Esophagus squamous epithelium (tissue), 5 donors: ENCODE results near the gene GLI2. TPM values are rescaled to one million over a fixed set of nuclear protein-coding genes. Genes with fewer than 3 reads are reported as not detected.
A peak's percentile ranks its signal among the peaks of the same experiment; 100 is the strongest.

ENCODE experiments used
- DNase-seq: peaks from one replicate; lab custom pipeline; 2025; lab: John Stamatoyannopoulos, UW
- H3K27ac ChIP-seq, 4 donors: fragments of 200-600 bp; sonication (generic); one replicate each; pipeline ENCODE4 v1.5.1; 2016 to 2019; ENCODE audit warnings: mild to moderate bottlenecking in 1 of 4
- H3K27me3 ChIP-seq, 4 donors: fragments of 200-600 bp; sonication (generic); 1 replicate in 3 of 4; 2 replicates in 1 of 4; pipeline versions ENCODE4 v1.5.1 to v1.6.0; 2017 to 2021; ENCODE audit warnings: antibody characterized with exemption in 1 of 4
- H3K36me3 ChIP-seq, 3 donors: fragments of 200-600 bp; sonication (generic); one replicate each; pipeline ENCODE4 v1.5.1; 2016 to 2019
- H3K4me1 ChIP-seq, 3 donors: fragments of 200-600 bp; sonication (generic); one replicate each; pipeline ENCODE4 v1.5.1; 2017 to 2019
- H3K4me3 ChIP-seq, 4 donors: fragments of 200-600 bp; sonication (generic); 1 replicate in 3 of 4; 2 replicates in 1 of 4; pipeline ENCODE4 v1.5.1; 2016 to 2019; ENCODE audit warnings: mild to moderate bottlenecking in 2 of 4, moderate library complexity in 1 of 4
- H3K9me3 ChIP-seq, 3 donors: fragments of 200-600 bp; sonication (generic); one replicate each; pipeline ENCODE4 v1.5.1; 2016 to 2019
- CTCF ChIP-seq, 6 experiments: fragments of 450-650 bp in 4 of 6; fragments of 200-600 bp in 2 of 6; sonication (generic) in 2 of 6; IDR thresholded peaks; one replicate each; pipeline ENCODE4 v1.5.1; 2016 to 2019; ENCODE audit warnings: antibody characterized with exemption in 6 of 6, mild to moderate bottlenecking in 4 of 6, moderate library complexity in 4 of 6
- POLR2A ChIP-seq, 4 donors: fragments of 450-650 bp; IDR thresholded peaks; one replicate each; pipeline ENCODE4 v1.6.1; 2017; ENCODE audit warnings: antibody characterized with exemption in 4 of 4, mild to moderate bottlenecking in 4 of 4, moderate library complexity in 3 of 4
- WGBS, 2 donors: methylation state at CpG; one replicate each; pipeline ENCODE4 v1.1.5; 2018; 5-methylcytosine and 5-hydroxymethylcytosine counted together
- intact Hi-C: fragments of 100-400 bp; cut with DNase I; formaldehyde crosslinking; loops from one replicate; pipeline ENCODE4 v1.15.0; 2022
- total RNA-seq, 4 donors: library from RNA; depleted of rRNA; stranded (reverse); fragments of >200 nt; gene quantifications; one replicate each; pipeline ENCODE4 v1.1.0, GENCODE V29; 2016
- donor health status: DM: yes; HTN: yes; CAD: no.

The GLI2 gene
- 1 to 10 TPM; 1.1 to 2.7 (median 1.9) TPM for total RNA-seq

- WGBS, 2 donors, result 4% methylated on average over 5 of the region's 59 CpGs; no CpG with 5 or more reads in 1 of the 2 donors
- intact Hi-C loops, result no loop called here
- no peaks in the 10 kb centered on the region for H3K36me3 ChIP-seq
- DNase-seq, result no peak
- peaks cover 20 to 59% (median 25%) of the 10 kb centered on the region in 3 donors for H3K4me1 ChIP-seq
- peak within 1 kb of the TSS; percentile 68 to 82 (median 81) for H3K27ac ChIP-seq
- H3K4me3 ChIP-seq, result peak within 1 kb of the TSS; percentile 35 to 77 (median 52)
- TF ChIP-seq CTCF (IDR thresholded peaks at IDR 0.05), result peak; percentile 44 to 74 (median 62)
- no peak for TF ChIP-seq POLR2A (IDR thresholded peaks at IDR 0.05)
- peaks cover 0 to 96% (median 7%) of the 10 kb centered on the region in 4 donors for H3K27me3 ChIP-seq
- H3K9me3 ChIP-seq, result no peaks in the 10 kb centered on the region
These were observed at the start of gene GLI2 for GRCh38 chr2:120735746-120736170. Gene GLI2, plus strand, starts transcription at chr2:120735868. Its CDS starts 61,453 bp downstream, at chr2:120797321.

GRCh38 chr2:120685974-120686297 is 49.7 kb upstream of the GLI2 start:
- intact Hi-C loops, result no loop called here
- H3K4me1 ChIP-seq, result no peaks in the 10 kb centered on the region
- no peak overlapping the region for H3K27ac ChIP-seq
- peaks cover 0 to 67% (median 0%) of the 10 kb centered on the region in 4 donors for H3K27me3 ChIP-seq
- no peak for DNase-seq
- no peak overlapping the region for H3K4me3 ChIP-seq
- H3K9me3 ChIP-seq, result no peaks in the 10 kb centered on the region
- no peaks in the 10 kb centered on the region for H3K36me3 ChIP-seq
- TF ChIP-seq CTCF (IDR thresholded peaks at IDR 0.05) (no peak), POLR2A (IDR thresholded peaks at IDR 0.05) (no peak)
- WGBS, 2 donors, result 92 to 96% methylated on average over 4 to 6 of the region's 12 CpGs

GRCh38 chr2:120686511-120687168 is 49.0 kb upstream of the GLI2 start:
- H3K36me3 ChIP-seq, result no peaks in the 10 kb centered on the region
- no peak overlapping the region for H3K4me3 ChIP-seq
- no peak for DNase-seq
- TF ChIP-seq POLR2A (IDR thresholded peaks at IDR 0.05) (no peak), CTCF (IDR thresholded peaks at IDR 0.05) (peak in 2 of 6 experiments; percentile 8 to 25)
- peaks cover 0 to 67% (median 0%) of the 10 kb centered on the region in 4 donors for H3K27me3 ChIP-seq
- no peaks in the 10 kb centered on the region for H3K9me3 ChIP-seq
- intact Hi-C loops, result no loop called here
- H3K4me1 ChIP-seq, result no peaks in the 10 kb centered on the region
- WGBS, 2 donors, result 86 to 87% methylated on average over 14 to 15 of the region's 16 CpGs
- no peak overlapping the region for H3K27ac ChIP-seq

GRCh38 chr2:120687210-120687609 is 48.5 kb upstream of the GLI2 start:
- Histone ChIP-seq H3K27me3 (peaks cover 0 to 67% (median 0%) of the 10 kb centered on the region in 4 donors), H3K36me3 (no peaks in the 10 kb centered on the region), H3K4me3 (no peak overlapping the region), H3K27ac (no peak overlapping the region), H3K9me3 (no peaks in the 10 kb centered on the region), H3K4me1 (no peaks in the 10 kb centered on the region)
- no peak for TF ChIP-seq POLR2A (IDR thresholded peaks at IDR 0.05)
- TF ChIP-seq CTCF (IDR thresholded peaks at IDR 0.05), result no peak
- no peak for DNase-seq
- intact Hi-C loops, result no loop called here
- WGBS, 2 donors, result 63 to 83% methylated on average over 2 of the region's 2 CpGs

GRCh38 chr2:120690521-120690920 is 45.1 kb upstream of the GLI2 start:
- Histone ChIP-seq H3K27me3 (peaks cover 0 to 80% (median 0%) of the 10 kb centered on the region in 4 donors), H3K4me3 (no peak overlapping the region), H3K36me3 (no peaks in the 10 kb centered on the region), H3K4me1 (peaks cover 0 to 4% (median 3%) of the 10 kb centered on the region in 3 donors), H3K27ac (no peak overlapping the region), H3K9me3 (no peaks in the 10 kb centered on the region)
- intact Hi-C loops, result no loop called here
- 57 to 70% methylated on average over 6 to 7 of the region's 11 CpGs for WGBS, 2 donors
- TF ChIP-seq CTCF (IDR thresholded peaks at IDR 0.05) (no peak), POLR2A (IDR thresholded peaks at IDR 0.05) (no peak)
- no peak for DNase-seq
